ENCODE measurements around the gene SNAP91. TPM values are rescaled to one million over a fixed set of nuclear protein-coding genes. Genes with fewer than 3 reads are reported as not detected.

Gene SNAP91
- total and polyA plus RNA-seq, 8 donors, result 0.51 to 8.8 (median 1.9) TPM

DNA sequence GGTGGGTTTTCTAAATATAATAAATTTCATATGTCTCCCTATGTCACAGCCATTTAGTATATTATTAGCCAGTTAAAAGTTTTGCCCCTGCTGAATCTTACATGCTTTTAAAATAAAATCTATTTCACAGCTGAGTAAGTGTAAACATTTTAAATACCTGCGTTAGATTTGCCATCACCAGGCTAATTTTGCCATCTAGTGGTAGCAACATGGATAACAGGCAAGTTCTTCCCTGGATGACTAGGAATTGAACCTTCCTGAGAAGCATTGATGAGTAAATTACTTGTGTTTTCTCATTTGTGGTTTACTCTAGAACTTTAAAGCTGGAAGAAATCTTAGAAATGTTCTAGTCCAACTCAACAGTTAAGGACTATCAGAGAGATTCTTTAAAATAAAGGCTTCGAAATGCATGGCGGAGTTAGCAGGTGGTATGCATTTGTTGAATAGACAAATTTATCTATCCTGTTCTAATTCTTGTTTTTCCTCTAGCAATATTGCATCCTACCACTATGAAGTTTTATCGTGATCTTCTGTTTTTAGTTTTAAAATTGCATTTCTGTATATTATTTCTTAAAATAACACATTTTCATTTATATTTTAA lies 193.9 kb downstream of the SNAP91 start:
- Histone ChIP-seq H3K27ac (no peak overlapping the region), H3K4me3 (no peak overlapping the region), H3K4me1 (no peaks in the 10 kb centered on the region), H3K36me3 (no peaks in the 10 kb centered on the region), H3K9me3 (no peaks in the 10 kb centered on the region), H3K27me3 (no peaks in the 10 kb centered on the region)
- ATAC-seq, result peak in 3 of 4 donors; percentile 66 to 68 (median 68)
- TF ChIP-seq, protein P1, sequence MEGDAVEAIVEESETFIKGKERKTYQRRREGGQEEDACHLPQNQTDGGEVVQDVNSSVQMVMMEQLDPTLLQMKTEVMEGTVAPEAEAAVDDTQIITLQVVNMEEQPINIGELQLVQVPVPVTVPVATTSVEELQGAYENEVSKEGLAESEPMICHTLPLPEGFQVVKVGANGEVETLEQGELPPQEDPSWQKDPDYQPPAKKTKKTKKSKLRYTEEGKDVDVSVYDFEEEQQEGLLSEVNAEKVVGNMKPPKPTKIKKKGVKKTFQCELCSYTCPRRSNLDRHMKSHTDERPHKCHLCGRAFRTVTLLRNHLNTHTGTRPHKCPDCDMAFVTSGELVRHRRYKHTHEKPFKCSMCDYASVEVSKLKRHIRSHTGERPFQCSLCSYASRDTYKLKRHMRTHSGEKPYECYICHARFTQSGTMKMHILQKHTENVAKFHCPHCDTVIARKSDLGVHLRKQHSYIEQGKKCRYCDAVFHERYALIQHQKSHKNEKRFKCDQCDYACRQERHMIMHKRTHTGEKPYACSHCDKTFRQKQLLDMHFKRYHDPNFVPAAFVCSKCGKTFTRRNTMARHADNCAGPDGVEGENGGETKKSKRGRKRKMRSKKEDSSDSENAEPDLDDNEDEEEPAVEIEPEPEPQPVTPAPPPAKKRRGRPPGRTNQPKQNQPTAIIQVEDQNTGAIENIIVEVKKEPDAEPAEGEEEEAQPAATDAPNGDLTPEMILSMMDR (IDR thresholded peaks at IDR 0.05), result peak; percentile 47 to 74 (median 66)
- intact Hi-C loops (cut with DNase I), result loop anchor here (5.0 to 10.0 kb wide), 4 partner anchors 98 to 450 kb away; partner anchors contain the start of genes DOP1A (in 1 of the 3) and UBE3D (in 1 of the 3)
- 11 to 17% methylated on average over 4 of the region's 4 CpGs for WGBS, 2 donors
- FAIRE-seq, result peak; percentile 88
- peak in 2 of 6 donors; percentile 15 to 49 for DNase-seq

DNA sequence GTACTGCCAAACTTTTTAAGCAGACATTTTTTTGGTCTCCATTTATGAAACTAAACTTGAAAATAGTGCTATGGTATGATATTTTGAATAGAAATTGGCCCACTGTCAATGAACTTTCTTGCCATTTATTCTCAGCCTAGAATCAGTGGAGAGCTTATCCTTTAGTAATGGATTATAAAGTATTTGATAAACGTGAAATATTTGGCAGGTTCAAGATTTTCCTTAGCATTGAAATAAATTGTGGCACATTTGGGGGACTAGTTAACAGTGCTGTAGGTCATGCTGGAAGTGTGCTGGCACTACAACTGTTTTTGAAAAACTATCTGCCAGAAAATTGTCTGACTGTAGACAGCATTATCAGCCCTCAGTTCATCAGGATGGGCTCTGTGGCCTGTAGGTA lies 194.4 kb downstream of the SNAP91 start:
- intact Hi-C loops (cut with DNase I), result loop anchor here (5.0 to 10.0 kb wide), 4 partner anchors 97 to 450 kb away; partner anchors contain the start of genes DOP1A (in 1 of the 3) and UBE3D (in 1 of the 3)
- Histone ChIP-seq H3K27me3 (no peaks in the 10 kb centered on the region), H3K4me3 (no peak overlapping the region), H3K4me1 (no peaks in the 10 kb centered on the region), H3K9me3 (no peaks in the 10 kb centered on the region), H3K27ac (no peak overlapping the region), H3K36me3 (no peaks in the 10 kb centered on the region)
- 24 to 43% methylated on average over 1 of the region's 1 CpG for WGBS, 2 donors
- TF ChIP-seq, protein P1 (IDR thresholded peaks at IDR 0.05), result no peak
- FAIRE-seq, result no peak
- ATAC-seq, result no peak
- DNase-seq, result no peak

DNA sequence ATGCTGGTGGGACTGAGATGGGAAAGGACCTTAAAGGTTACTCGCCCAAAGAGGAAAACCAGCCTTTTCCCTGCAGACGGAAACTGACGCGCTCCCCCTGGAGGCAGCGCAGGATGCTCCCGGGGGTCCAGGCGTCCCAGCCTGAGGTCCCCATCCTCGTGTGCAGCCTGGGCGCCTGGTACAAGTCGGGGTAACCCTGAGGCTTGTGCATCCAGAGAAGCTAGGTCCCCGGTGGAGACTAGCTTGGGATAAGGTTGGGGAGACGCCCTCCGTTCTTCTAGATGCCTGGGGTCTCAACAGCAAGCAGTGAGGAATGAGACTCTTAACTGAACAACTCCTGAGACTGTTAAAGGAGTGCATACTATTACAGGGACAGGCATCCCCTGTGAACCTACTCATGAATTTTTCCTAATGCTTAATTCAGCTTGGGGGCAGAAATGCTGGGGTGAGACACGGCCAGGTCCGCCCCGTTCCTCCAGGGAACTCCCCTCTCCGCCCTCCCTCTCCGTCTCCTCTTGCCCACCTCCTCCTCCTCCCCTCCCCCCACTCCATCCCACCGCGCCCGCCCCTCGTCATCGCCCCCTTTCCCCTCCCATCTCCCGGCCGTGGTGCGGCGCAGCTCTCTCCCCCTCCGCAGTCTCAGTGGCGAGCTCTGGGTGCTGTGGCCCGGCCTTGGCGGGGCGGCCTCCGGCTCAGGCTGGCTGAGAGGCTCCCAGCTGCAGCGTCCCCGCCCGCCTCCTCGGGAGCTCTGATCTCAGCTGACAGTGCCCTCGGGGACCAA lies 196.8 kb downstream of the SNAP91 start, which contains the start of gene PRSS35:
Gene PRSS35, plus strand, starts transcription at position 634 of the 781 bp plus-strand sequence. CDS start 10,908 bp downstream, outside the sequence.
- DNase-seq (peak; percentile 16 to 81 (median 48)), FAIRE-seq (no peak), ATAC-seq (peak; percentile 84 to 94 (median 90))
- no peaks in the 10 kb centered on the region for H3K36me3 ChIP-seq
- no peak within 1 kb of the TSS for H3K27ac ChIP-seq
- intact Hi-C loops (cut with DNase I), result loop anchor here (5.0 to 10.0 kb wide), 4 partner anchors 95 to 447 kb away; partner anchors contain the start of genes DOP1A (in 1 of the 3) and UBE3D (in 1 of the 3)
- TF ChIP-seq, protein P1 (IDR thresholded peaks at IDR 0.05), result peak in 3 of 4 donors; percentile 28 to 44 (median 29)
- 1 to 3% methylated on average over 38 of the region's 38 CpGs for WGBS, 2 donors
- H3K27me3 ChIP-seq, result no peaks in the 10 kb centered on the region
- H3K4me3 ChIP-seq, result peak within 1 kb of the TSS in 3 of 4 donors; percentile 4 to 37 (median 20)
- no peaks in the 10 kb centered on the region for H3K4me1 ChIP-seq
- no peaks in the 10 kb centered on the region for H3K9me3 ChIP-seq

DNA sequence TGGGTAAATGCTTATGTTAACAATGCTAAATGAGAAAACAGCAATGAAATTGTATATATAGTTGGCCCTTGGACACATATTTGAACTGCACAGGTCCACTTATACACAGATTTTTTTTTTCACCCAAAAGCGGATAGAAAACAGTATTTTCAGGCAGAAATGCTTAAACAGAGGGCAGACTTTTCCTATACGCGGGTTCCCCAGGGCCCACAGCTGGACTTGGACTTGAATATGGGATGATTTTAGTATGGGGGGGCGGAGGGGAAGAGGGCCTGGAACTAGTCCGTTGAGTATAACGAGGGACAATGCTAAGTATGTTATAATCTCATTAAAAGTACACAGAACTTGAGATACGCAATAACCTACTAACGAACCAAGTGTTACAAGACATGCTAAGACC lies 197.6 kb downstream of the SNAP91 start:
- FAIRE-seq (no peak), DNase-seq (no peak), ATAC-seq (no peak)
- Histone ChIP-seq H3K4me1 (no peaks in the 10 kb centered on the region), H3K36me3 (no peaks in the 10 kb centered on the region), H3K27me3 (no peaks in the 10 kb centered on the region), H3K4me3 (no peak overlapping the region), H3K27ac (no peak overlapping the region), H3K9me3 (no peaks in the 10 kb centered on the region)
- intact Hi-C loops (cut with DNase I), result loop anchor here (5.0 to 10.0 kb wide), 4 partner anchors 94 to 446 kb away; partner anchors contain the start of genes DOP1A (in 1 of the 3) and UBE3D (in 1 of the 3)
- WGBS, 2 donors, result 64 to 72% methylated on average over 8 of the region's 8 CpGs
- TF ChIP-seq, protein P1 (IDR thresholded peaks at IDR 0.05), result no peak

Measured in pancreas (tissue), 10 donors.